Keratinocyte (primary cell): ENCODE measurements around the gene PRDM10. TPM values are rescaled to one million over a fixed set of nuclear protein-coding genes. Genes with fewer than 3 reads are reported as not detected.

Experiments
- DNase-seq: peaks from one replicate; pipeline ENCODE4 v3.0.0-alpha.2; 2011; ENCODE audit warnings: low read depth, missing footprints, low spot score
- FAIRE-seq: peaks from 2 replicates; lab custom pipeline; 2011; peaks lifted over from hg19 to GRCh38; lab: Jason Lieb, UNC
- H2AFZ ChIP-seq: 2 replicates; pipeline ENCODE4 v1.6.0; 2012; ENCODE audit warnings: low read length, control low read depth, inconsistent platforms; ENCODE audit not compliant: control insufficient read depth
- H3K27ac ChIP-seq: 2 replicates; pipeline ENCODE4 v1.5.1; 2011; ENCODE audit warnings: low read length; ENCODE audit not compliant: control insufficient read depth, insufficient read depth
- H3K27me3 ChIP-seq: 3 replicates; pipeline ENCODE4 v1.6.0; 2011; ENCODE audit warnings: low read length; ENCODE audit not compliant: control insufficient read depth, insufficient read depth; ENCODE audit errors: extremely low read depth
- H3K36me3 ChIP-seq, 2 experiments: 2 replicates in 1 of 2; 3 replicates in 1 of 2; pipeline ENCODE4 v1.5.1; 2011; ENCODE audit warnings: low read length in 2 of 2, mild to moderate bottlenecking in 1 of 2; ENCODE audit not compliant: control insufficient read depth in 2 of 2, insufficient read depth in 2 of 2; ENCODE audit errors: extremely low read depth in 1 of 2
- H3K4me1 ChIP-seq: 3 replicates; pipeline ENCODE4 v1.5.1; 2011; ENCODE audit warnings: low read length; ENCODE audit not compliant: control insufficient read depth, insufficient read depth; ENCODE audit errors: extremely low read depth
- H3K4me2 ChIP-seq: 3 replicates; pipeline ENCODE4 v1.6.0; 2011; ENCODE audit warnings: low read depth, low read length; ENCODE audit not compliant: control insufficient read depth, insufficient read depth; ENCODE audit errors: extremely low read depth
- H3K4me3 ChIP-seq, 3 experiments: fragments of 200-600 bp in 1 of 3; sonication (generic) in 1 of 3; 2 replicates in 2 of 3; 3 replicates in 1 of 3; pipeline ENCODE4 v1.5.1; 2011 to 2016; ENCODE audit warnings: low read length in 3 of 3, mild to moderate bottlenecking in 3 of 3, control low read depth in 2 of 3, inconsistent platforms in 1 of 3, low read depth in 1 of 3, mixed read lengths in 1 of 3, mixed run types in 1 of 3, moderate library complexity in 1 of 3; ENCODE audit not compliant: control insufficient read depth in 2 of 3, insufficient read depth in 2 of 3; ENCODE audit errors: extremely low read depth in 1 of 3
- H3K79me2 ChIP-seq: 2 replicates; pipeline ENCODE4 v1.6.0; 2012; ENCODE audit warnings: low read length; ENCODE audit not compliant: control insufficient read depth, insufficient read depth
- H3K9ac ChIP-seq: 3 replicates; pipeline ENCODE4 v1.6.0; 2011; ENCODE audit warnings: low read length; ENCODE audit not compliant: control insufficient read depth, insufficient read depth; ENCODE audit errors: extremely low read depth
- H3K9me1 ChIP-seq: 3 replicates; pipeline ENCODE4 v1.6.0; 2011; ENCODE audit warnings: low read length; ENCODE audit not compliant: control insufficient read depth, insufficient read depth; ENCODE audit errors: extremely low read depth
- H3K9me3 ChIP-seq: 2 replicates; pipeline ENCODE4 v1.5.1; 2012; ENCODE audit warnings: low read depth, low read length; ENCODE audit not compliant: control insufficient read depth
- H4K20me1 ChIP-seq: 3 replicates; pipeline ENCODE4 v1.6.0; 2011; ENCODE audit warnings: low read length; ENCODE audit not compliant: control insufficient read depth, insufficient read depth; ENCODE audit errors: extremely low read depth
- CTCF ChIP-seq, 3 experiments: IDR thresholded peaks in 1 of 3; conservative IDR thresholded peaks in 1 of 3; optimal IDR thresholded peaks in 1 of 3; 2 replicates in 2 of 3; 3 replicates in 1 of 3; pipeline versions ENCODE3 to v1.5.1; 2011; ENCODE audit warnings: low read length in 3 of 3, mild to moderate bottlenecking in 3 of 3, moderate library complexity in 2 of 3, control low read depth in 1 of 3, inconsistent platforms in 1 of 3; ENCODE audit not compliant: insufficient read depth in 2 of 3; ENCODE audit errors: extremely low read depth in 1 of 3
- EZH2 ChIP-seq: IDR thresholded peaks from one replicate; pipeline ENCODE4 v1.6.1; 2012; ENCODE audit warnings: inconsistent platforms, mild to moderate bottlenecking, low read length, moderate library complexity
- dilution Hi-C: fragments of 300-500 bp; cut with MboI; formaldehyde crosslinking; loops from one replicate; pipeline ENCODE4 v1.7.0; 2020; ENCODE audit warnings: low sequenced_read_pairs; ENCODE audit not compliant: extremely low pct_ligation_motif_present
- polyA plus RNA-seq, 5 experiments: library from polyadenylated mRNA; depleted of rRNA in 3 of 5; stranded (reverse) in 3 of 5; stranded (forward) in 1 of 5; unstranded in 1 of 5; fragments of >200 nt; gene quantifications; 1 replicate in 1 of 5; 2 replicates in 3 of 5; 3 replicates in 1 of 5; pipeline versions ENCODE4 v1.2.1 to v1.2.3, GENCODE V29; 2011 to 2012; ENCODE audit warnings: missing spikeins in 2 of 5, low read depth in 1 of 5, low replicate concordance in 1 of 5

Gene PRDM10
- polyA plus RNA-seq, 1 donor (not counting 4 experiments of a cell fraction or from before 2014, with no cell fraction given), result 4.7 TPM

- no peak overlapping the region for H3K27ac ChIP-seq
- peaks cover 7% of the 10 kb centered on the region for H3K4me1 ChIP-seq
- H3K4me3 ChIP-seq, result no peak overlapping the region
- dilution Hi-C loops, result no loop called here
- H3K27me3 ChIP-seq, result no peaks in the 10 kb centered on the region
- no peak overlapping the region for H3K9ac ChIP-seq
- H4K20me1 ChIP-seq, result no peaks in the 10 kb centered on the region
- no peaks in the 10 kb centered on the region for H3K9me1 ChIP-seq
- H3K79me2 ChIP-seq, result no peaks in the 10 kb centered on the region
- H3K4me2 ChIP-seq, result no peak overlapping the region
- H3K9me3 ChIP-seq, result no peaks in the 10 kb centered on the region
- no peak for TF ChIP-seq CTCF (optimal IDR thresholded peaks at IDR 0.05 in 1 of 3, IDR thresholded peaks at IDR 0.05 in 1 of 3, conservative IDR thresholded peaks at IDR 0.05 in 1 of 3; ENCODE audit: extremely low read depth in 1 of 3, insufficient read depth in 2 of 3, low read length in 3 of 3)
- no peak for TF ChIP-seq EZH2
- peaks cover 3 to 6% of the 10 kb centered on the region in 2 experiments for H3K36me3 ChIP-seq
- DNase-seq (no peak), FAIRE-seq (no peak)
- H2AFZ ChIP-seq, result no peak overlapping the region
These were observed 42.1 kb downstream of the PRDM10 start for GRCh38 chr11:129960216-129961214.

- H3K36me3 ChIP-seq, result peaks cover 3 to 6% of the 10 kb centered on the region in 2 experiments
- no peaks in the 10 kb centered on the region for H3K27me3 ChIP-seq
- TF ChIP-seq EZH2 (no peak), CTCF (optimal IDR thresholded peaks at IDR 0.05 in 1 of 3, IDR thresholded peaks at IDR 0.05 in 1 of 3, conservative IDR thresholded peaks at IDR 0.05 in 1 of 3; ENCODE audit: extremely low read depth in 1 of 3, insufficient read depth in 2 of 3, low read length in 3 of 3) (no peak)
- no peak overlapping the region for H3K4me2 ChIP-seq
- no peak overlapping the region for H3K9ac ChIP-seq
- no peak for DNase-seq
- H3K27ac ChIP-seq, result no peak overlapping the region
- dilution Hi-C loops, result no loop called here
- no peaks in the 10 kb centered on the region for H4K20me1 ChIP-seq
- H3K79me2 ChIP-seq, result no peaks in the 10 kb centered on the region
- no peak overlapping the region for H3K4me3 ChIP-seq
- peaks cover 7% of the 10 kb centered on the region for H3K4me1 ChIP-seq
- H3K9me1 ChIP-seq, result no peaks in the 10 kb centered on the region
- H3K9me3 ChIP-seq, result no peaks in the 10 kb centered on the region
- FAIRE-seq, result no peak
- H2AFZ ChIP-seq, result no peak overlapping the region
These were observed 42.9 kb downstream of the PRDM10 start for GRCh38 chr11:129959687-129960086.
